Thyroid gland (tissue), 4 donors: Measurements from ENCODE around the gene EEA1.

ENCODE experiments used
- CTCF ChIP-seq, 6 experiments: fragments of 200-600 bp in 3 of 6; fragments of 450-650 bp in 3 of 6; sonication (generic) in 3 of 6; IDR thresholded peaks; one replicate each; pipeline ENCODE4 v1.5.1; 2016 to 2019; ENCODE audit warnings: antibody characterized with exemption in 6 of 6, mild to moderate bottlenecking in 2 of 6, inconsistent platforms in 1 of 6, moderate library complexity in 1 of 6
- POLR2A ChIP-seq, 2 donors: fragments of 450-650 bp; IDR thresholded peaks; one replicate each; pipeline ENCODE4 v1.6.1; 2017; ENCODE audit warnings: antibody characterized with exemption in 2 of 2, mild to moderate bottlenecking in 2 of 2, moderate library complexity in 1 of 2

GRCh38 chr12:92928962-92929915, at the start of gene EEA1:
- peak in 2 of 6 experiments; percentile 11 to 21 for TF ChIP-seq CTCF (IDR thresholded peaks at IDR 0.05)
- peak; percentile 16 to 98 for TF ChIP-seq POLR2A (IDR thresholded peaks at IDR 0.05)
